IMR-90 (cell line): Measurements from ENCODE around the gene ANK3. TPM values are rescaled to one million over a fixed set of nuclear protein-coding genes. Genes with fewer than 3 reads are reported as not detected.

ENCODE experiments used
- ATAC-seq: fragments of 200-7000 bp; cut with Tn5 transposase; 2 replicates; pipeline ENCODE4 v1.9.1; 2020; ENCODE audit warnings: low read depth, mild to moderate bottlenecking, moderate library complexity
- BruUV-seq: library from RNA; stranded (reverse); fragments of 400-500 nt; replicated peaks from 2 replicates; lab custom pipeline; 2021; lab: Mats Ljungman, UMichigan
- CTCF ChIA-PET: fragments of 300-600 bp; formaldehyde crosslinking; extraction: SDS; loops from one replicate; lab custom pipeline; 2021; ENCODE audit warnings: antibody characterized with exemption; lab: Yijun Ruan, JAX
- POLR2A ChIA-PET: fragments of 300-600 bp; sonication (Branson Sonifier 250); formaldehyde crosslinking; loops from one replicate; lab custom pipeline; 2022; ENCODE audit warnings: antibody characterized with exemption; ENCODE audit not compliant: unreplicated experiment; lab: Charles Lee
- DNase-seq: peaks from one replicate; pipeline ENCODE4 v3.0.0; 2013
- H2AFZ ChIP-seq: replicated peaks from 2 replicates; pipeline ENCODE3; 2013; ENCODE audit warnings: low read length, mild to moderate bottlenecking; ENCODE audit not compliant: poor library complexity
- H2AK5ac ChIP-seq: 2 replicates; pipeline ENCODE4 v1.6.1; 2013; ENCODE audit warnings: low read depth, low read length, inconsistent platforms
- H2AK9ac ChIP-seq: replicated peaks from 2 replicates; pipeline ENCODE3; 2013; ENCODE audit warnings: mild to moderate bottlenecking, low read depth, low read length, moderate library complexity; ENCODE audit not compliant: poor library complexity
- H2BK120ac ChIP-seq: 2 replicates; pipeline ENCODE4 v1.6.1; 2013; ENCODE audit warnings: low read depth, low read length, inconsistent platforms
- H2BK15ac ChIP-seq: 3 replicates; pipeline ENCODE4 v1.6.1; 2013; ENCODE audit warnings: low read depth, low read length, inconsistent platforms
- H2BK20ac ChIP-seq: 2 replicates; pipeline ENCODE4 v1.6.1; 2013; ENCODE audit warnings: low read depth, mild to moderate bottlenecking, inconsistent platforms, low read length, moderate library complexity
- H2BK5ac ChIP-seq: 2 replicates; pipeline ENCODE4 v1.6.1; 2013; ENCODE audit warnings: mild to moderate bottlenecking, low read depth, low read length, inconsistent platforms; ENCODE audit not compliant: poor library complexity, severe bottlenecking
- H3K14ac ChIP-seq: replicated peaks from 2 replicates; pipeline ENCODE4 v1.6.1; 2013; ENCODE audit warnings: low read depth, low read length, inconsistent platforms
- H3K18ac ChIP-seq: 2 replicates; pipeline ENCODE4 v1.6.1; 2013; ENCODE audit warnings: low read depth, low read length, control low read depth
- H3K23ac ChIP-seq: 2 replicates; pipeline ENCODE4 v1.6.1; 2013; ENCODE audit warnings: low read depth, low read length, inconsistent platforms
- H3K27ac ChIP-seq: 2 replicates; pipeline ENCODE4 v1.5.1; 2013; ENCODE audit warnings: mild to moderate bottlenecking, control low read depth, low read length; ENCODE audit not compliant: insufficient read depth
- H3K27me3 ChIP-seq: 2 replicates; pipeline ENCODE4 v1.6.1; 2013; ENCODE audit warnings: low read length; ENCODE audit not compliant: control insufficient read depth, insufficient read depth
- H3K36me3 ChIP-seq: 2 replicates; pipeline ENCODE4 v1.6.1; 2013; ENCODE audit warnings: low read length, mixed read lengths; ENCODE audit not compliant: control insufficient read depth, insufficient read depth
- H3K4ac ChIP-seq: 2 replicates; pipeline ENCODE4 v1.6.1; 2013; ENCODE audit warnings: low read depth, low read length, inconsistent platforms
- H3K4me1 ChIP-seq: 2 replicates; pipeline ENCODE4 v1.6.1; 2013; ENCODE audit warnings: low read length, mixed read lengths; ENCODE audit not compliant: control insufficient read depth, insufficient read depth
- H3K4me2 ChIP-seq: 2 replicates; pipeline ENCODE4 v1.6.1; 2013; ENCODE audit warnings: low read depth, mild to moderate bottlenecking, control low read depth, low read length, moderate library complexity
- H3K4me3 ChIP-seq: 2 replicates; pipeline ENCODE4 v1.5.1; 2013; ENCODE audit warnings: low read depth, mild to moderate bottlenecking, control low read depth, low read length, moderate library complexity; ENCODE audit not compliant: insufficient read depth
- H3K56ac ChIP-seq: 2 replicates; pipeline ENCODE4 v1.6.1; 2013; ENCODE audit warnings: low read length, inconsistent platforms; ENCODE audit not compliant: insufficient read depth; ENCODE audit errors: extremely low read depth
- H3K79me1 ChIP-seq, 2 experiments: 2 replicates each; pipeline ENCODE4 v1.6.1; 2013; ENCODE audit warnings: low read length in 2 of 2, inconsistent platforms in 1 of 2, low read depth in 1 of 2
- H3K9ac ChIP-seq: 2 replicates; pipeline ENCODE4 v1.6.1; 2013; ENCODE audit warnings: low read depth, low read length, control low read depth
- H3K9me1 ChIP-seq: 2 replicates; pipeline ENCODE4 v1.6.1; 2013; ENCODE audit warnings: low read length, inconsistent platforms; ENCODE audit not compliant: insufficient read depth
- H3K9me3 ChIP-seq: 2 replicates; pipeline ENCODE4 v1.6.1; 2013; ENCODE audit warnings: low read length; ENCODE audit not compliant: control insufficient read depth, insufficient read depth
- H4K20me1 ChIP-seq: 2 replicates; pipeline ENCODE4 v1.6.1; 2013; ENCODE audit warnings: low read length, inconsistent platforms; ENCODE audit not compliant: insufficient read depth
- H4K5ac ChIP-seq: 2 replicates; pipeline ENCODE4 v1.6.1; 2013; ENCODE audit warnings: mild to moderate bottlenecking, low read depth, low read length, control low read depth
- H4K8ac ChIP-seq, 2 experiments: 2 replicates each; pipeline ENCODE4 v1.6.1; 2013; ENCODE audit warnings: low read depth in 2 of 2, low read length in 2 of 2, control low read depth in 1 of 2, inconsistent platforms in 1 of 2
- H4K91ac ChIP-seq: 2 replicates; pipeline ENCODE4 v1.6.1; 2013; ENCODE audit warnings: low read depth, low read length, inconsistent platforms; ENCODE audit not compliant: insufficient read depth
- CEBPB ChIP-seq: IDR thresholded peaks from 2 replicates; pipeline ENCODE4 v1.6.1; 2012; ENCODE audit warnings: low read depth, low read length, improper control_type of control experiment
- MAZ ChIP-seq: IDR thresholded peaks from 2 replicates; pipeline ENCODE4 v1.6.1; 2012; ENCODE audit warnings: low read depth, mild to moderate bottlenecking, low read length, improper control_type of control experiment, moderate library complexity, borderline replicate concordance
- RCOR1 ChIP-seq: IDR thresholded peaks from 2 replicates; pipeline ENCODE4 v1.6.1; 2012; ENCODE audit warnings: mild to moderate bottlenecking, low read length, improper control_type of control experiment; ENCODE audit not compliant: insufficient replicate concordance
- RFX5 ChIP-seq: IDR thresholded peaks from 2 replicates; pipeline ENCODE4 v1.8.0; 2012; ENCODE audit warnings: low read depth, mild to moderate bottlenecking, low read length, moderate library complexity
- WGBS, 2 experiments: methylation state at CpG; one replicate each; pipeline versions ENCODE4 v1.1.5 to v1.1.7; 2013; ENCODE audit warnings: missing lambda C conversion rate in 2 of 2; ENCODE audit not compliant: insufficient read length in 1 of 2; ENCODE audit errors: extremely low coverage in 2 of 2; 5-methylcytosine and 5-hydroxymethylcytosine counted together
- dilution Hi-C: fragments of 300-500 bp; cut with HindIII; formaldehyde crosslinking; loops from one replicate; pipeline ENCODE4 v1.14.3; 2018; ENCODE audit warnings: low sequenced_read_pairs; ENCODE audit not compliant: unreplicated experiment
- in situ Hi-C: fragments of 300-500 bp; cut with MboI; formaldehyde crosslinking; loops from 3 replicates; pipeline ENCODE4 v1.14.3; 2019; ENCODE audit warnings: low sequenced_read_pairs, inconsistent platforms, mixed read lengths
- intact Hi-C: fragments of 100-400 bp; cut with micrococcal nuclease; formaldehyde crosslinking; loops from 2 replicates; pipeline ENCODE4 v1.10.0; 2022
- polyA plus RNA-seq, 3 experiments: library from polyadenylated mRNA; depleted of rRNA; stranded (reverse); fragments of >200 nt; gene quantifications; 2 replicates each; pipeline ENCODE4 v1.2.3, GENCODE V29; 2012; ENCODE audit warnings: low replicate concordance in 1 of 3
- total RNA-seq: library from RNA; depleted of rRNA; stranded (reverse); fragments of >200 nt; gene quantifications from 2 replicates; pipeline ENCODE4 v1.2.3, GENCODE V29; 2012

The ANK3 gene
- total and polyA plus RNA-seq, 2 of the 4 experiments (the other 2 are of a cell fraction), result 0.63 to 1.8 TPM

DNA sequence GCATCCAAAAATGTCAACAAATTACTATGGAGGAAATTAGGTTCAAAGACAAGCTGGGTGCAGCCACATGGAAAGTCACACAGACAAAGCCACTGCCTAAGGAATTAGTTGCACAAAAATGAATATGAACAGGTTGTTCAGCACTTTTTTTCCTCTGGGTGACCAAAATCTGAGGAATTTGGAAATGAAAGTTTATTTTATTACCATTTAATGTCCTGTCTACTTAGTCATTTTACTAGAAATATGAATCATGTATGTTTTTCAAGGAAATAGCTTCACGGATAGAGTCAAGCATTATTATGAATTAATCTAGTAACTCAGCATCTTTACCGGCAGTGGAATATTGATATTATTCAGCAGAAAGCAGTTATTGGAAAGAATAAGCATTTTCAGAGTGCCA lies 106.3 kb downstream of the ANK3 start:
- dilution Hi-C loops (no loop called here), intact Hi-C loops (loop anchor here (5.0 kb wide), 1 partner anchor 144 kb away; no protein-coding TSS in a partner anchor), in situ Hi-C loops (no loop called here)
- no peak overlapping the region for H2AK5ac ChIP-seq
- no peak overlapping the region for H3K4ac ChIP-seq
- no peaks in the 10 kb centered on the region for H3K36me3 ChIP-seq
- H3K4me3 ChIP-seq, result no peak overlapping the region
- no peak overlapping the region for H4K8ac ChIP-seq
- H2BK120ac ChIP-seq, result no peak overlapping the region
- CTCF ChIA-PET, result interaction anchor here (0.8 to 1.1 kb wide), 2 partner anchors 33 to 112 kb away, joined by 3 read pairs; no protein-coding TSS in a partner anchor
- H2AK9ac ChIP-seq, result no peak overlapping the region
- H3K14ac ChIP-seq, result no peak overlapping the region
- no peak overlapping the region for H3K56ac ChIP-seq
- peak; percentile 13 for DNase-seq
- no peaks in the 10 kb centered on the region for H3K79me1 ChIP-seq
- no peak overlapping the region for H3K27ac ChIP-seq
- no peak overlapping the region for H2BK5ac ChIP-seq
- WGBS, 2 experiments, result no CpG with 5 or more reads among the region's 2 CpGs
- no peaks in the 10 kb centered on the region for H3K9me3 ChIP-seq
- no peak overlapping the region for H2BK15ac ChIP-seq
- TF ChIP-seq CEBPB, result no peak
- TF ChIP-seq RCOR1, result no peak
- no peak for TF ChIP-seq MAZ
- TF ChIP-seq RFX5, result no peak
- POLR2A ChIA-PET, result no interaction called here
- H3K18ac ChIP-seq, result no peak overlapping the region
- no peak overlapping the region for H4K91ac ChIP-seq
- no peaks in the 10 kb centered on the region for H3K9me1 ChIP-seq
- ATAC-seq, result no peak
- peaks cover 1% of the 10 kb centered on the region; the same call in 1 of the 2 replicates for H3K4me1 ChIP-seq
- peaks cover 4% of the 10 kb centered on the region; the same call in 1 of the 2 replicates for H3K27me3 ChIP-seq
- BruUV-seq, result no TSS peak
- no peak overlapping the region for H3K23ac ChIP-seq
- no peak overlapping the region for H2AFZ ChIP-seq
- no peaks in the 10 kb centered on the region for H4K20me1 ChIP-seq
- no peak overlapping the region for H4K5ac ChIP-seq
- no peak overlapping the region for H3K9ac ChIP-seq
- H3K4me2 ChIP-seq, result no peak overlapping the region
- no peak overlapping the region for H2BK20ac ChIP-seq
